ENCODE measurements around the gene EMC9. TPM values are rescaled to one million over a fixed set of nuclear protein-coding genes. Genes with fewer than 3 reads are reported as not detected.

The EMC9 gene
- total RNA-seq, 1 experiment from 2014 or later: 11.3 TPM

GRCh38 chr14:24089890-24090289 lies 51.5 kb downstream of the EMC9 start:
- DNase-seq (ENCODE audit: low spot score): no peak

Other genes starting within 250 kb of the EMC9 start
- 29.5 and 32.3 TPM in 2 replicates for gene DHRS4, start 187.8 kb downstream of the EMC9 start, total RNA-seq (2014; rRNA removed; shearing (Covaris generic))
- 6.9 TPM in 2 replicates for gene DHRS4L2, start 152.7 kb downstream of the EMC9 start, total RNA-seq (2014; rRNA removed; shearing (Covaris generic))
- gene CARMIL3, start 89.6 kb downstream of the EMC9 start, total RNA-seq (2014; rRNA removed; shearing (Covaris generic)): 0.02 and 0.05 TPM in 2 replicates
- not detected in 2 replicates for gene CPNE6, start 70.0 kb downstream of the EMC9 start, total RNA-seq (2014; rRNA removed; shearing (Covaris generic))
- 2.0 and 4.4 TPM in 2 replicates for gene PCK2, start 47.3 kb downstream of the EMC9 start, total RNA-seq (2014; rRNA removed; shearing (Covaris generic))
- 32.4 and 63.4 TPM in 2 replicates for gene DCAF11, start 26.8 kb downstream of the EMC9 start, total RNA-seq (2014; rRNA removed; shearing (Covaris generic))
- gene NRL, start 26.6 kb downstream of the EMC9 start, total RNA-seq (2014; rRNA removed; shearing (Covaris generic)): 0.72 TPM in 1 of 2 replicates, not detected in the other
- gene FITM1, start 10.9 kb downstream of the EMC9 start, total RNA-seq (2014; rRNA removed; shearing (Covaris generic)): not detected in 2 replicates
- gene PSME1, start 5.4 kb downstream of the EMC9 start, total RNA-seq (2014; rRNA removed; shearing (Covaris generic)): 163 TPM in 2 replicates
- gene PSME2, start 5.0 kb upstream of the EMC9 start, total RNA-seq (2014; rRNA removed; shearing (Covaris generic)): 102 and 126 TPM in 2 replicates
- gene RNF31, start 5.9 kb upstream of the EMC9 start, total RNA-seq (2014; rRNA removed; shearing (Covaris generic)): 30.6 and 32.1 TPM in 2 replicates
- 20.8 and 24.9 TPM in 2 replicates for gene IRF9, start 19.7 kb upstream of the EMC9 start, total RNA-seq (2014; rRNA removed; shearing (Covaris generic))
- gene REC8, start 30.5 kb upstream of the EMC9 start, total RNA-seq (2014; rRNA removed; shearing (Covaris generic)): 0.91 TPM in 1 of 2 replicates, not detected in the other
- 49.5 and 53.2 TPM in 2 replicates for gene IPO4, start 47.2 kb upstream of the EMC9 start, total RNA-seq (2014; rRNA removed; shearing (Covaris generic))
- gene TM9SF1, start 53.9 kb upstream of the EMC9 start, total RNA-seq (2014; rRNA removed; shearing (Covaris generic)): 45.3 and 50.8 TPM in 2 replicates
- not detected in 2 replicates for gene TSSK4, start 64.1 kb upstream of the EMC9 start, total RNA-seq (2014; rRNA removed; shearing (Covaris generic))
- gene CHMP4A, start 71.9 kb upstream of the EMC9 start, total RNA-seq (2014; rRNA removed; shearing (Covaris generic)): 19.8 and 38.1 TPM in 2 replicates
- 6.4 and 20.2 TPM in 2 replicates for gene MDP1, start 74.5 kb upstream of the EMC9 start, total RNA-seq (2014; rRNA removed; shearing (Covaris generic))
- 201 and 286 TPM in 2 replicates for gene NEDD8, start 90.8 kb upstream of the EMC9 start, total RNA-seq (2014; rRNA removed; shearing (Covaris generic))
- gene GMPR2, start 91.3 kb upstream of the EMC9 start, total RNA-seq (2014; rRNA removed; shearing (Covaris generic)): 49.3 and 52.7 TPM in 2 replicates
- gene TINF2, start 101.0 kb upstream of the EMC9 start, total RNA-seq (2014; rRNA removed; shearing (Covaris generic)): 36.1 and 44.5 TPM in 2 replicates
- 0.64 and 3.3 TPM in 2 replicates for gene TGM1, start 121.6 kb upstream of the EMC9 start, total RNA-seq (2014; rRNA removed; shearing (Covaris generic))
- 14.7 and 15.2 TPM in 2 replicates for gene RABGGTA, start 130.0 kb upstream of the EMC9 start, total RNA-seq (2014; rRNA removed; shearing (Covaris generic))
- gene DHRS1, start 158.2 kb upstream of the EMC9 start, total RNA-seq (2014; rRNA removed; shearing (Covaris generic)): 15.1 and 27.8 TPM in 2 replicates
- gene NOP9, start 158.3 kb upstream of the EMC9 start, total RNA-seq (2014; rRNA removed; shearing (Covaris generic)): 7.8 and 9.6 TPM in 2 replicates
- not detected in 2 replicates for gene CIDEB, start 166.4 kb upstream of the EMC9 start, total RNA-seq (2014; rRNA removed; shearing (Covaris generic))
- gene LTB4R2, start 168.5 kb upstream of the EMC9 start, total RNA-seq (2014; rRNA removed; shearing (Covaris generic)): 4.7 and 5.9 TPM in 2 replicates
- gene LTB4R, start 169.9 kb upstream of the EMC9 start, total RNA-seq (2014; rRNA removed; shearing (Covaris generic)): 2.3 and 2.9 TPM in 2 replicates
- 0.05 TPM in 1 of 2 replicates, not detected in the other for gene ADCY4, start 193.5 kb upstream of the EMC9 start, total RNA-seq (2014; rRNA removed; shearing (Covaris generic))
- gene RIPK3, start 198.4 kb upstream of the EMC9 start, total RNA-seq (2014; rRNA removed; shearing (Covaris generic)): not detected in 2 replicates
- gene NFATC4, start 226.6 kb upstream of the EMC9 start, total RNA-seq (2014; rRNA removed; shearing (Covaris generic)): not detected in 2 replicates

Measured in A172 (cell line).